ENCODE measurements around the gene TANC1.

TANC1 gene

DNA sequence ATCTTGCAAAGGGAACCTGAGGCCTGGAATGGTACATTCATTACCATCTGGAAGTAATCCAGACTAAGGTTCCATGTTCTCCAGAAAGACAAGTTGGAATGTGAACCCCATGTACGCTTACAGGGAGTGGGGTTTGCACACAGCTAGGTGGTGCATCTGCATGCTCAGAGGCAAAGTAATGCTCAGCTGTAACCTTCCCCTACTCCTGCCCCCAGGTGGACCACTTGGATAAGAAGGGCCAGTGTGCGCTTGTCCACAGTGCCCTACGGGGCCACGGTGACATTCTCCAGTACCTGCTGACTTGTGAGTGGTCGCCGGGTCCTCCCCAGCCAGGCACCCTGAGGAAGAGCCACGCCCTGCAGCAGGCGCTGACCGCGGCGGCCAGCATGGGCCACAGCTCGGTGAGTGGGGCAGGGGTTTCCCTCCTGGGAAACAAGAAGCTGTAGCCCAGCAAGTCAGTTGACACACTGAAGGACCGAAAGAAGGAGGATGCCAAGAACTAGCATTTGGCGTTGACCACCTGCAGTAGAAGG, 228.0 kb downstream of the TANC1 start:
- no peak for DNase-seq (ENCODE audit: low read depth)

DNA sequence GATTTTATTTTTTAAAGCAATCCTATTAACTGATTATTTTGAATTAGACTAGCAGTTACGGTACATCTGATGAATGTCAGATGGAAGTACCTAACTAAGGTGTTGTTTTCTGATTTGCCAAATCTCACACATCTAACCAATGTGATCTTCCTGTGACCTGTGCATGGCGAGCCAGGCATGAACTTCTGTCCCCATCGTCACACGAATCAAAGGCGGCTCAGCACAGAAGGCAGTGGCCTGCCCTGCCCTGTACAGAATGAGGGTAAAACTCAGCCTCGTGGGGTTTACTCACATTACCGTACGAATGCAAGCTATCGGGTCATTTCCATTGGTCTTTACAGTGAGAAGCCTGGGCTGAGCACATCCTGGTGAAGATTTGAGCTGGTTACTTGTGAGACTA, 230.8 kb downstream of the TANC1 start:
- no peak for DNase-seq (ENCODE audit: low read depth)

DNA sequence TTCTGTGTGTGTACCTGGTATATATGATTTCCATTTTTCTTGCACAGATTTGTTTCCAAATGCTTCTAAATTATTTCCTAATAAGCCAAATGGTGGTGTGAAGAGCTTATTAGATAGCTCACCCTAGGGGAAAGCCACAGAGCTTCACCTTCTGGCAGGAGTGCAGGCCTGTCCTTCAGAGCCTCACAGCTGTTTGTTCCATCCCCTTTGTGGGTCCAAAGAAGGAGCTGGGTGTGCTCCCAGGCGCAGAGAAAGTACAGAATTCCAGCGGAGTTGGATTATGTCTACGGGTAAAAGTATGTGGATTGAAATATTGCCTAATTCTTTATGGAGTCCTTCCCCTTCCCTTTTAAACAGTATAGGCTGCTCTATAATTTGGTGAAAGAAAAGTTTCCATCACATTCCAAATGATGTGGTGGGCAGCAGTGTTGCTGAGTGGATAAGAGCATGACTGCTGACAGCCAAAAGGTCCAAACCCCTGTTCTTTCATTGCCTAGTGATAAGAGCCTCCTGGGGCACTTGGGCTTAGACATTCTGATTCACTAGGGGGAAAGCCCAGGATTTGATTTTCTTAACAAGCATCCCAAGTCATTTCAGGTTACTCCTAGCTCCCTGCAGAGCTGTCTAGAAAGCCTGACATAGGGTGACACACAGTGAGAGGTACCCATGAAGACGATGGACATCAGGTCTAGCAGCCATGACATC, 231.5 kb downstream of the TANC1 start:
- no peak for DNase-seq (ENCODE audit: low read depth)

DNA sequence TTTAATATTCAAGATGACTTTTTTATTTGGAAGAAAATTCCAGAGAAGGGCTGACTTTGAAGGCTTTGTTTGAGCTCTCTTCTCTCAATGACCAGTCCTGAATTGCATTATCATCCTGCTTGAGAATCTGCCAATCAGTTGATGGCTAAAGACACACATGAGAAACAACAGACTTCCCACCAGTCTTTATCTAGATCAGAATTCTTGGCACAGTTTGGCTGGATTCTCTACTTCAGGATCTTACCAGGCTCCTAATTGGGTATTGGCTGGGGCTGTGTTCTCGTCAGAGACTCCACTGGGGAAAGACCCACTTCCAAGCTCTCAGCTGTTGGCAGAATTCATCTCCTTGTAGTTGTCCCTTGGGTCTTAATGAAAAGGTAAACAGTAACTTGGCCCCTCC, 232.1 kb downstream of the TANC1 start:
- peak; percentile 90 for DNase-seq (ENCODE audit: low read depth)

DNA sequence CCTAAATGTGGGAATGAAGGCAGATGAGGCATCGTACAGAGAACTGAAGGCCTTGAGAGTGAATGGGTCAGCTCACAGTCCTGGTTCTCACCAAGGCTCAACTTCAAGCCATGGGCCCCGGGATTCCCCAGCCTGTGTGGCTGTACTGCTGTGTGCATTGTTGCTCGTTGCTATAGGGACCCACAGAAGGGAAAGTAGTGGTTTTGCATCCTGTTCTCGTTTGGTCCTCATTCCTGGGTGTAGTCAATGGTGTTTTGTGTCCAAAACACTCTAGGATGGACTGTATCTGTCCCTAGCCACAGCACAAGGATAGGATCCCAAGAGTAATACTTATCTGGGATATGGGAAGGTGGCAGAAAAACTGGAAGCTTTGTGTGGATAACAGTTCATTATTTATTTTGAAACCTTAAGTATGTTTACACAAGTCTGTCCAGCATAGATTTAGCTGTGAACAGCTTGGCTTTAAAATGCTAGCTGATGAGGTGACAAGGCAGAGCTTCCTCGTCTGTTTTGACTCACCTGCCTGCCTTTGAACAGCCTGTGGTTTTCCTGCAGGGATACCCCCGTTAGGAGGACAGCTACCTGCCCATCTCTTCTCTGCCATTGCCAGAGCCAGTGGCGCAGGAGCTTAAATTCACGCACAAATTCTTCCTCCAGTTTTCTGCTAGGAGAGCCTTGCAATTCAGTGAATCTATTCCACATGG, 233.1 kb downstream of the TANC1 start:
- DNase-seq (ENCODE audit: low read depth): peak; percentile 58

DNA sequence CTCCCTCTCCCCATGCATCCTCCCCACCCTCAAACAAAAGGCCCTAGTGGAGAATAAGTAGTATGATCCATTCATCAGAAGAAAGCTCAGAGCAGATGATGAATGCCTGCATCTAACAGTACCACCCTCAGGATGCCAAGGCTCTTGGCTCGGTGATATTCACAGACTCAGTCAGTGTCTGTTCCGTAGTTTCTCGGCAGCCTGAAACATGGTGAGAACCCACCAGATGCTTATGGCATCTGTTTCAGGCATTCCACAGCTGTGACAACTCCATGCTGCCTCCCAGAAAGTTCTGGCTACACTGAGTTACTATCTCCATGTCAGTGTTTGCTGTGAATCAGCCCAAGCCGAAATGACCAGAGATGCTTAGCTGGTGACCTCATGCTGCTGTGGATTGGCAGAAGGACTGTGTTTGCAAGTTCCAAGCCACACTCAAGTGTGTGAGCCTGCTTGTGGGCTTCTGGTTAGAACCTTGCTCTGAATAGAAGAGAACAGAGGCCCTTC, 234.2 kb downstream of the TANC1 start:
- peak; percentile 100 for DNase-seq (ENCODE audit: low read depth)

DNA sequence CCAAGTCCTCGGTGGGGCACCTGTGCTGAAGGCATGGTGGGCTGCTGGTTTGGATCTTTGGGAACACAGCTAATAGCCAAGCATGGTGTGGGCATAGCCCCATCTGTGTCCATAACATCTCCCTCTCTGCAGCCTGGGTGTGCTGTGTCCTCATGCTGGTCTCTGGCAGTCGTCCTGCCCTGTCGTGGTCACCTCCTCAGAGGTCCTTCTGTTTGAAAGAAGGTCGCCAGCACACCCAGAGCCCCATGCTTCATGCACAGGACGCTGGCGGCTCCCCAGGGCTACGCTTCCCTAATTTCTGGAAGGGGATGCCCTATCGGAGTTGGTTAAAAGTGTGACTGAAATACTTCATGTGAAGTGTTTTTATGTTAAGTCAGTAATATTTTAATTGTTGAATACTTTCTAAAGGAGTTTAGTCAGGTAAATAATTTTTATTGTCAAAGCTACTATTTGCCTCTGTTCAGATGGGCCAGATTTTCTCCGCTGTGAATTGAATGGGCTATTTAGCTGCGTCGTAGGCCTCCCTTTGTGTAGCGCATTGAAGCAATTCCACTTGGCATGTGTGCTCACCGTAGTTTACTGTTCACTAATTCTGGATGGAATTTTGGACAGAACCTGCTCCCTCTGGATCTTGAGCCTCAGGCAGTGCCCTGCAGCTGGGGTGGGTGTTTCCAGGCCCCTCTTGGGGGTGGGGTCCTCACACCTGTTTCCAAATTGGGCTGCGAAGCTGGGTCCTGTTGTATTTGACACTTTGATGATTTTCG, 236.1 kb downstream of the TANC1 start:
- no peak for DNase-seq (ENCODE audit: low read depth)

DNA sequence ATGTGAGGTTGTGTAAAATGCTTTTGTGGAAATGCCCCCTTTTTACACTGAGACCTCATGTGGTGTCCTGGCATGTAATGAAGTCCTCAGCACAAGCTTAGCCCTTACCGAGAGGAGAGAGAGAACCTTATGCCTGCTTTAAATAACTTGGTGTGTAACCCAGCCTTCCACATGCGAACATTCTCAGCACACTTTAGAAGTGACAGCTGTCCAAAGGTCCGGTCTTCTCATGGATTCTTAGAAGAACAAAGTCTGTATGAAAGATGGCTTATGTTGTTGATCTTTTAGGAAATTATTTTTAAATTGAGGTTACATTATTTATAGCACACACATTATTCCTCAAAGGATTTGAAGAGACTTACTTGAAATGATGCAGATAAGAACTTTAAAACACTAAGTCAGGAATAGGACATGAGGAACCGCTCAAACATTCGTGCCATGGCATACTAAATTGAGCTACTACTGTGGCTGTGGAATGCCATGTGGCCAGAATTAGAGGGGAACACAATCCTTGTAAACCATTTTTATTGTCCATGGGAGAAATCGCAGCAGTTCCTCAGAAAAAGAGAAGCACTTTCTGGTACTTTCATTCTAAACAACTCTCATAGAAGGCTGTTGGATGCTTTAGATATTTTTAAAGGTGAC, 238.4 kb downstream of the TANC1 start:
- DNase-seq (ENCODE audit: low read depth): peak; percentile 82

DNA sequence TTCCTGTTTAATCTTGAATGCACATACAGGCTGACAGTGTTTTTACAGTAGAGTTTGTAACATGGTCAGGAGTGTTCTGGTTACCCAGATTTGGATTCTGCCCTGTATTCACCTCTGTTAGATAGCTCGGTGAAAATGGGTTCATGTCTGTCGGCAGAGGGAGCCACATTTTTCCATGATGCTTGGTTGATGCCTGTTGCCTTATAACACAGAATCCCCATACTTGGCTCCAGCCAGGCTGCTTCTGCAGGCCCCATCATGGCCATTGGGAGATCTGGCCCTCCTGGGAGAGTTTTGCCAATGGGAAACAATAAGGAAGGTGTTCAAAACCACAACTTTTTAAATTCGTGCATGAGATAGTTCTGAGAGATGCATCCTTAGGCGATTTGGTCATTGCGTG, 240.0 kb downstream of the TANC1 start:
- DNase-seq (ENCODE audit: low read depth): no peak

DNA sequence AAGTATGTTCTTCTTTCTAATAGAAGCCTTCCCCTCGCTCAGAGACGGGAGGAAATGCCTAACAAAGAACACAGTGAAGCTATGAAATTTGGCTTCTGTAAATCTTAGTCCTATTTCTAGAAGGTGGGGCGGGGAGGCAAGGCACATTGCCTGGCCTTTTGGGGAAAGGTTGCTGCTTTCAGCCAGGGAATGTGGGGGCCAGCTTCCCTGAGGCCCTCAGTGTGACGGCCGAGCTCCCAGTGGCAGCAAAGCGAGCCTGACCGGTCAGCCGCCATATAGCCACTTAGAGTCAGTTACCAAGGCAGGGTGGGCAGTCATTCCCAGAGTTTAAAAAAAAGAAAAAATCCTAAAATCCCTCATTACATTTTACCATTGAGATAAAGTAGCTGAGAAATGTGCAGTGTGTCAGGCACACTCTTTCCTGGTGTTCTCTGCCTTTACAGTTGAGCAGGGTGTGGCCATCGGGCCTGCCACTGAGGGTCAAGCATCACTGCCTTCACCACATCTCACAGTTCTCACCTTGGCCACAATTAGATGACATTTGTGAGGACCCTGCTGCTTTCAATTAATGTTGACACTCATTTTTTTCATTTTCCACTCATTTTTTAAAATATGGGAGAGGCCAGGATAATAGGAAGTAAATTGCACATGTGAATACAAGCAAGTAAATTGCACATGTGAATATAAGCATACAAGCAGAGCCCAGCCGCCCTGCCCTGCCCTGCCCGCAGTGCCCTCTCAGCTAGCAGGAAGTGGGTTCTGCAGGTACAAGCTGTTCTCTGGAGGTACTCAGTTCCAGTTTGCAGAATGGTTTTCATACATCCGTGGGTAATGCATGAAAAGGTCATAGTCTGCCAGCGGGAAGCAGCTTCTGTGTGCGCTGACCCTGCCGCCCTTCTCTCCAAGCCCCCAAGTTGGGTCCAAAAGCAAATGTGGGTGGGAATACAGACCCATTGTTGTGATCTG, 241.2 kb downstream of the TANC1 start:
- DNase-seq (ENCODE audit: low read depth): no peak

DNA sequence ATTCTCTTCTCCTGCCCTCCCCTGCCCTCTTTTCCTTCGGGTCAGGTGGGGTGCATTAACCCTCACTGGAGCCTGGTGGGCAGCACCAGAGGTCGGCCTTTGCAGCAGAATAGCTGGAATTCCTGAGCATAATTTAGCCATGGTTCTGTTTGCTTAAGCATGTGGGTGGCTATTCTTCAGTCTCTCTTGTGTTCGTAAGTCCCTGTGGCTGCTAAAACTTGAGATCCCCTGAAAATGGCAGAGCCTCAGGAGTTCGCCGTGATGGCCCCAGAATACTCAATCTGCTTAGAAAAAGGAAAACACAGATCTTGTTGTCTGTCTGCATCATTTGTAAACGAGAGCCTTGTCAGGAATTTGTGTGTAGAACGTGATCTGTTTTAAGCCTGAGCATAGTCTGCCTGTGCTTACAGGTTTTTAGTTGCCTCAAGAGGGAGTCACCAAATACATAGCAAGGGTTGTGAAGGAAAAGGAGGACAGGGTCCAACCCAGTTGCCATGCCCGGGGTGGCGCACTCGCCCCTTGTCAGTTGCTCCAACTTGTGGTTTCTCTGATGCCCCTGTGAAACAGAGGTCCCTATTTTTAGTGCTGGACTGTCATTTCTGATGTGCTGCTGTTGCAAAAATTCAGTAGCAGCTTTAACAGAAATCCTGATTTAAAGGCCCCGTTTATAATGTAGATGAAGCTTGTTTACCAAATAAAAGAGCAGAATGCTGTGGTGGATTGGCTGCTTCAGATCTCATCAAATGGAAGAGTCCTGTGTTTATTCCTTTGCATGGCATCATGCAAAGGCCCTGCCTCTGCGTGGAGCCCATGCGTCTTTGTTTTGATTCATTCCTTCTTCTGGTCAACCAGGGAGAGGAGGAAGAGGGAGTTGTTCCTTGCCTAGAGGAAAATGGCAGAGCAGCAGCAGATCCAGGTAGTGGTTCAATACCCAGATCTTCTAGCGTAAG, 243.3 kb downstream of the TANC1 start:
- DNase-seq (ENCODE audit: low read depth): peak; percentile 23

DNA sequence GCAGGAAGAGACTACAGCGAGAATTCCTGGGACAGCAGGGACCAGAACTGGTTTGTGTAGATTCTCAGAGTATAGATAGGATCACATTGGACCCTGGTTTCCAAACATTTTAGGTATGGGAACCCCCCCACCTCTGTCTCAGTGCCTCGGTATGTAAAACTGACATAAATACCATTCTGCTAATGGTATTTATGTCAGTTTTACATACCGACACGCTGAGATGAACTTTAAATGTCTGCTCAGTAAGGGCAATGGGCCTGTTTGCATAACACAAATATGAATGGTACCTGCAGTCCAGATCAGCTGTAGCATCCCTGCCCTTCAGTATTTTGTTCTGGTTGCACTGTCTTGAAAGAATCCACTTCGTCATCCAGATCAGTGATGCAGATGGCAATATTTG, 244.9 kb downstream of the TANC1 start:
- DNase-seq (ENCODE audit: low read depth): no peak

DNA sequence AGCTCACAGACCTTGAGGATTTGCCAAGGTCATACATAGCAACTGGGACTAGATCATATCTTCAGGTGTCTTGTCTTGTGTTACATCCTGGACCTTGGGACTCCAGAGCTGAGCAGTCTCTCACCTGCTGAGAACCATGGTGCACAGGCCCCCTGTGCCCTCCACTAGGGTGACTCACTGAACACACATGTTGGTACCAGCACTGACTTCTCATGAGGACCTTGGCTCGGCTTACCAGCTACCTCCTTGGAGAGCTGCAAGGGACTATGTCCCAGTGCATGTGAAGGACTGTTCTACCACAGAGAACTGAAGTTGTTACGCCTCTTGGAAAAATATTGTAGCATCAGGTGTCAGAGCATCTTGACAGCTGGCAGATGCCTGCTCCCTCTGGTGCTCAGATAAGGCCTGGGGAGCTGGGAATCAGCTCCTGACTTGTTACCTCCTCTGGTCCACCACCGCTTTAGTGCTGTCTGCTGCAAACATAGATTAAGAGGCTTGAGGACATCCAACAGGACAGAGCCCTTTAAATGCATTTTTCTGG, 246.0 kb downstream of the TANC1 start:
- DNase-seq (ENCODE audit: low read depth): no peak

DNA sequence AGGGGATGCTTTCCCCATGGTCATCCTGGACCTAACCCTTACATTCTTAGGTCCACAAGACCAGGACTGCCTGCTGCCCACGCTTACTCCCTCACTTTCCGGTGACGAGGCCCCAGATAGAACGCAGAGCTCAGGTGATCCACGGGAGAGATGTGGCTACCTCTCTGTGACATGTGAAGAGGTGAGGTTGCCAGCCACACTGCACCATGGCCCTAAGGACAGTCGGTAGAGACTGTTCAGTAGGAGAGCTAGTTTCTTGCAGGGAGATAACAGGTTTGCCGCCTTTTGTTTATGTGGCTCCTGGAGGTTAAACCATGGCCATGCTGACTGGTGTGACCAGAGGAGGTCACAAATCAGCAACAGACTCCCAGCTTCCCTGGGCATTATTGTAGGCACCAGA, 246.7 kb downstream of the TANC1 start:
- DNase-seq (ENCODE audit: low read depth): no peak

DNA sequence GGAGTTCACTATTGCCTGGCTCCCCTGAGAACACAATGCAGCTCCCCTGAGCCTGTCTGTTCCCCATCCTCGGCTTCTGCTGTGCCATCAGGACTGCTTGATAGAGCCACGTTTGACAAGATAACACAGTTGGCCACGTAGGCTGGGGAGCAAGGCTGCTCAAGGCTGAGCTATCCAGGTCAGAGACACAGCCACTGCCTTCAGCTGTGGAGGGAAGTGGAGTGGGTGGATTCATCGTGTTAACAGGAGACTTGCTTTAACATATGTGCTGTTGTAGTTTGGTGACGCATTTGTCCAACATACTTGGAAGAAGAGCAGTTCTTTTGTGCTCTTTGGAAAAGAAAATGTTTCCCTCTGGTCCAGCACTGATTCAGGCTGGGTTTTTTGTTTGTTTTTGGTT, 249.2 kb downstream of the TANC1 start:
- DNase-seq (ENCODE audit: low read depth): no peak

DNA sequence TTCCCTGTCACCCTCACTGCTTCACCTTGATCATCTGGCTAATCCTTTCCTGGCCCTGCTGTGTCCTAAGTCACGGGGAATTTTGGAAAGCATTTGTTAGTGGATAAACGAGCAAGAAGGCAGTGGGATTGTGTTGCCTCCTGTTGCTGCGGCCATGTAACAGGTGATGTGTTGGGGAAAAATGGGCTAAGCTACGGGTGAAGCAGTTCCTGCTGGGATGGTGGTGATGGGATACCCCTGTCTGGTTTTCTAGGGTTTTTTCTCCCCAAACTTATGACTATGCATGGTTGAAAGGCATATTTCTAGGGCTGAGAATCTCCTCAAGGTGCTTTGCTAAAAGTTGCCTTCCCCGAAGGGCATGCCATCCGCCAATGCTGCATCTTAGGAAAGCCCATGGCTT, 249.9 kb downstream of the TANC1 start:
- DNase-seq (ENCODE audit: low read depth): no peak

DNA sequence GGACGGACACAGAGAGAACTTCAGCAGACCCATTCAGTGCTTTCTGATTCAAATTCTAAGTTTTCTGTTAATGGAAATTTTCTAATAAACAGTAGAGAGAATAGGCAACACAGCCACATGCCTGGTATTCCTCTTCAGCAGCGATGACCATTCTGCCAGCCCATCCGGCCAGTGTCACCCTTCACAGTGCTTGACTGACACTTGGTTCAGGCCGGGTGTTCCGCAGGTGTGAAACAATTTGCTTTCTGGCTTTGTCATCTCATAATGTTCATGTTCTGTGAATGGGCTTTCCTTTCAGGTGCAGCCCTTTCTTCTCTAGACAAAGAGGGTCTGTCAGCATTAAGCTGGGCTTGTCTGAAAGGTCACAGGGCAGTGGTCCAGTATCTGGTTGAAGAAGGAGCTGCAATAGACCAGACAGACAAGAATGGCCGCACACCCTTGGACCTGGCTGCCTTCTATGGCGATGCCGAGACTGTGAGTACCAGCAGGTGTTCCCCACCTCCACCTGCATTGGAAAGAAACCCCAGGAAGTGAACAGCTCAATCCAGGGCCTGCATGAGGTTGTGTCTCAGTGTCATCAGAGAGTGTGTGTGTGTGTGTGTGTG, 251.1 kb downstream of the TANC1 start:
- no peak for DNase-seq (ENCODE audit: low read depth)

DNA sequence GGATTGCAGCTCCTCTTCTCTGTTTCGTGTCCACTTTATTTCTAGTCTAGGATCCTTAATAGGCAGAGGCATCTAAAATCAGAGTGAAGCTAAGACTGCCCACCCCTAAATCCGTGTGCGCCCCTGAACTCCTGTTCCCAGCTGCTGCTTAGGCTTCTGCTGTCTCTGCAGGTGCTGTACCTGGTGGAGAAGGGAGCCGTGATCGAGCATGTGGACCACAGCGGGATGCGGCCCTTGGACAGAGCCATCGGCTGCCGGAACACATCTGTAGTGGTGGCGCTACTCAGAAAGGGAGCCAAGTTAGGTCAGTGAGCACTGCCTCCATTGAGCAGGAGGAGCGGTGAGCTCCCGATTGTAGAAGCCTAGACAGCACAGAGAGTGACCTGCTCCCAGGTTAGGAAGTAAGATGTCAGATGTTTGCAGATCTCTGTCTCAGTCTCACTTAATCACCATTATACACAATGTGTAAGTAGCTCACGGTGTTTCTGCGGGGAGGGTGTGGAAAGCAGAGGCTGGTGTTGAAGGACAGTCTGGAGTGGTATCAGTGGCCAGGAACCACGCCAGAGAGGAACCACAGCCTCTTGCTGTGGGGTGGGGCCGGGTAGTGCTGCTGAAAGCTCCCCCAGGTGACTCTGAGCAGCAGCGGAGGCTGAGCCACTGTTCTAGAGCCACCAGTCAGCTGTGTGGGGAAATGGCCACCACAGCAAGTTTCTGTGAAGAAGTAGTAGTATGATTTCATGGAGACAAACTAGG, 255.8 kb downstream of the TANC1 start:
- no peak for DNase-seq (ENCODE audit: low read depth)
